GM21529 (cell line): ENCODE data around the gene TULP4.

Source experiments
- ATAC-seq: cut with Tn5 transposase; IDR thresholded peaks from one replicate; pipeline ENCODE4 v1.9.1; 2021; ENCODE audit not compliant: unreplicated experiment

The TULP4 gene

DNA sequence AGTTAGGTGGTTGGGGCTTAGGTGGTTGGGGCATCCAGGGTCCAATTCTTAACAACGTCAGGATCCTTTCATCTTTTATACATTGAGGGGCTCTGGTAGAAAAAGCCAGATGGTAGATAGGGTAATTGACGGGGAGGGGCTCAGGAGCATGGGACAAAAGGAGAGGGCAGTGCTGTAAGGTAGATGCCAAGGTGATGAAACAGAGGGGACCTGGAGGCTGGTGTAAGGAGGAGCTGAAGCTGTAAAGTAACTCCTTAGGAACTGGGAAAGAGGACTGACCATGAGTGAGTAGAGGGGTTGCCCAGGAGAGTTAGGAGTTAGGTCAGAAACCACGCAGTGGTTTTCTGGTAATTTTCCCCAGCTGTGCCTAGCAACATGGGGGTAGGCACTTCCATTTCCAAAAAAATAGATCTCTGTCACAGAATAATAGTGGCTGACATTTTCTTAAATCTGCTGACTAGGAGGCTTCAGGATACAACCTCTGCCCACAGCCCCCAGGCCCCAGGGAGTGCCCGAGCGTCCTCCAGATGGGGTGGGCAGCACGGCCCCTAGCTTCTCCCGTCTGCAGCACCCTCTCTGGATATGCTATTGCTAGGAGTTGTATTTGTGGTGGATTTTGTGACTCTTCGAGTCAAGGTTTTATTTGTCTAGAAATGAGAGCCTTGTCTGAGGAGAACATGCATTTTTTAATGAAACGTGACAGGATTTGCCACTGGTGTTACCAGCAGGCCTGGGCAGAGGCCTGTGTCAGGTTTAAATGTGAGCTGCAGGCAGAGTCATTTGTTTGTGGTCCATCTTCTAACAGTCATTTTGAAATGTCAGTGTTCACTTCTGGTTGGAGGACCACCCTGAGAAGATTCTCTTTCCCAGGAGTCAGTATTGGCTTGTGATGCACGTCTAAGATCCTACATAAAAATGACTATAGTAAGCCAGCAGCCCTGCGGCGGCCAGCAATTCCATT is 44.6 kb downstream of the TULP4 start:
- ATAC-seq = peak; percentile 19

DNA sequence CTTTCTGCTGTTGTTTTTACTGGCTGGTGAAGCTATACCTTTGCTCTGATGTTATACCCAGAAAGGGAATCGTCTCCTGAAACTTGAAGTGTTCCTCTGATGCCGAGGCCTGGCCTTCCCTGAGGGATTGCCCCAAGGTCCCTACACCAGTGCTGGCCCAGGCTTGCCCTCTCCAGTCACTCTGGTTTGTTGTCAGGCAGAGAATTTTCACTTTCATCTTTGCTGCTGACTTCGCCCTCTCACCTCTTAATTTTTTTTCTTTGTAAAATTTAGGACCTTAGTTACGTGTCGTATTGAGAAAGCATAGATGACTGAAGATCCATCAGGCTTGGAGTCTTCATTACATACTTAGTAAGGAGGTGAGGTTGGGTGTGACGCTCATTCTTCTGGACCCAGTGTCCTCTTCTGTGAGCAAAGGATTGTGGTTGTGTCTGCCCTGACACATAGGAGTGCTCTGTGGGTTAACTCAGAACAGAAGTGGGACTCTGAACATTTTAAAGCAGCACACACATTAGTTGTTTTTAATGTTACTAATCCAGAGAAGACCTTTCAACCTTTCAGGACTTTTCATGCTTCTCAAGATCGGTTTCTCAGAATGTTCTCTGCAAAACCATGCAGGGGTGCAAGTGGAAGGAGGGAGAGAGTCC is 45.4 kb downstream of the TULP4 start:
- peak; percentile 77 for ATAC-seq

DNA sequence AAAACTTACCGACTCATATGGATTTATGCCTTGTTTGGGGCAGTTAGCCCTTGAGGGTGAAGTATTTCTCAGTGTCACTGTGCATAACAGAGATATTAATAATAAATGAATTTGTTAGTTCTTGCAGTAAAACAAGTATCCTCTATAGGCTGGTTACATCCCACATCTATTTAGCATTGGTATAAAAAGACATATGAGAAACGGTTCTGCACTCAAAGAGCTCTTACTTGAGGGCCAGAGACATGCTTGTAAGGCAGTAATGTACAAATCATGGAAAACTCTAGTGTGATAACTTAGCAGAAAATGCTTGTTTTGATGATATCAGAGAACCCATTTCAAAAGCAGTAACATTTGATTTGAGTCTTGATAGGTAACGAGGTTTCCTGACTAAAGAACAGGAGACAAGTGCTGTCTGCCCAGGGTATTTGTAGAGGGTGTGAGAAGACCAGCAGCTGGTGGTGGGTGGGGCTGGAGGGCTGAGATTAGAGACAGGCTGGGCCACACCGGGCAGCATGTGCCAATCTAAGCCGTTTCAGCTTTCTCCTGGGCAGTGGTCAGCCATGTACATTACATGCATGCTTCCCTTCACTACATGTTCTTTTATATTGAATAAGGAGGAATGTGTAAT is 46.3 kb downstream of the TULP4 start:
- no peak for ATAC-seq

- ATAC-seq = no peak
These were observed 48.8 kb downstream of the TULP4 start for GRCh38 chr6:158361068-158361467.

DNA sequence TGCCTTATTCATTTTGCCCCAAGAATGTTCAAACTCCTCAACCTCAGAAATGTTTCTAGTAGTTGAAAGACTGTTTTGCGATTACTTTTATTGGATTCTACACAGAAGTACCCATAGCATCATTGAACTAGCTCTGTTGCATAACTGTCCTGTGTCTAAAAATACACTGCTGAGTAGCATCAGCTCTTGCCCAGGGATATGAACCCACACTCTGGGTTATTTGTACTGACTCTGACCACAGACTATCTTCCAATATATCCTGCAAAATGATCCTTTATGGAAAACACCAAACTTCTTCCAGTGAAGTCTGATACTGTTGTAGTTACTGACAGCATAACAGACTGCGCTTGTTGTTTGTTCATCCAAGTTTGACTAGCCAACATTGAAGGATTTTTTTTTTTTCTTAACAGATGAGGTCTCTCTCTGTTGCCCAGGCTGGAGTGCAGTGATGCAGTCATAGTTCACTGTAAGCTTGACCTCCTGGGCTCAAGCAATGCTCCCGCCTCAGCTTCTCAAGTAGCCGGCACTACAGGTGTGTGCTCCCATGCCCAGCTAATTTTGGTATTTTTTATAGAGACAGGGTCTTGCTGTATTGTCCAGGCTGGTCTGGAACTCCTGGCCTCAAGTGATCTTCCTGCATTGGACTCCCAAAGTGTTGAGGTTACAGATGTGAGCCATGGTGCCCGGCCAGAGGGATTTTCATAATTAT is 49.9 kb downstream of the TULP4 start:
- ATAC-seq = no peak

GRCh38 chr6:158366363-158366762 is 54.1 kb downstream of the TULP4 start:
- no peak for ATAC-seq

- no peak for ATAC-seq
These were observed 55.6 kb downstream of the TULP4 start for GRCh38 chr6:158367816-158368215.

GRCh38 chr6:158369241-158369640 is 57.0 kb downstream of the TULP4 start:
- no peak for ATAC-seq

DNA sequence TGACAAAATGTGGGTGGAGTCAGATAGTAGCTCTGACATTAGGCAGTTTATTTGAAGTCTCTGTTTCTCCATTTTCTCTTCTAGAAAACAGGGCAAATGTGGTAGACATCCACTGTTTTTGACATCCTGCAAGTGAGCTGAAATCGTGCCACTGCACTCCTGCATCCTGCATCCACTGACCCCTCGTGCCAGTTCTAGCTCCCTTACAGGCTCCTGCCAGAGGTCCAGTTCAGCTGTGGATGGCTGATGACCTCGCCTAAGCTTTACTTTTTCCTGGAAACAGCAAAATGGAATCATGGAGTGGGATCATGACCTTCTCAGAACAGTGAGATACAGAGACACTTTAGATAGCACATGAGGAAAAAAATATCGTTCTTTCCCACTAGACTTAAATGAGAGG is 58.5 kb downstream of the TULP4 start:
- no peak for ATAC-seq

GRCh38 chr6:158371261-158371660 is 59.0 kb downstream of the TULP4 start:
- ATAC-seq = no peak

DNA sequence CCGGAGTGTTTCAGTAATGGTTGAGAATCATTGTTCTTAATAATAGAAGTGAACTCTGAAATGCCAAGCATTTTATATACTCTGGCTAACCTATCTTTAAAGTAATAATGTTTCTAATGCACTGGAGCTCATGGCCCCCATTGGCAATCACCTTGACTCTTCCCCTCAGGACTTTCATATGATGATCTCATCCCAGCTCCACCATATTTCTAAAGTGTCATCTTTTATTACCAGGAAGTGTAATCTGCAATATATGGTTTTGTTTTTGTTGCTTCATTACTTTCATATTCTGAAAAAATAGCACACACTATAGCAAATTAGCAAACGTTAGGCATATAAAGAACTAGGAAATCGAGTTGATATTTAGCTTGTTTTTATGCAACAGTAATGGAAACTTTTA is 60.3 kb downstream of the TULP4 start:
- no peak for ATAC-seq

- ATAC-seq = no peak
These were observed 60.9 kb downstream of the TULP4 start for GRCh38 chr6:158373214-158373613.

DNA sequence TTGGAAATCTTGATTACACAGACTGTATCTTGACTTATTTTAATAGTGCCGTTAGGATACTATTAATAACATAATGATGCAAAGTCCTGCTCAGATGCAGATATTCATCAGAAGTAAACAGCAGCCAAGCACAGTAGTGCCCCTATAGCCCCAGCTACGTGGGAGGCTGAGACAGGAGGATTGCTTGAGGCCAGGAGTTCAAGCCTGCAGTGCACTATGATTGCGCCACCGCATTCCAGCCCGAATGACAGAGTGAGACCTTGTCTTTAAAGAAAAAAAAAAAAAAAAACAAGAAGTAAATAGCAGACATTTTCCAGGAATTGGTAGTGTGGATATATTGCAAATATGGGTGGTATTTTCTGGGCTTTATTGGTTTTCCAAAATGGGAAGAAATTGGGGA is 61.8 kb downstream of the TULP4 start:
- ATAC-seq = no peak

DNA sequence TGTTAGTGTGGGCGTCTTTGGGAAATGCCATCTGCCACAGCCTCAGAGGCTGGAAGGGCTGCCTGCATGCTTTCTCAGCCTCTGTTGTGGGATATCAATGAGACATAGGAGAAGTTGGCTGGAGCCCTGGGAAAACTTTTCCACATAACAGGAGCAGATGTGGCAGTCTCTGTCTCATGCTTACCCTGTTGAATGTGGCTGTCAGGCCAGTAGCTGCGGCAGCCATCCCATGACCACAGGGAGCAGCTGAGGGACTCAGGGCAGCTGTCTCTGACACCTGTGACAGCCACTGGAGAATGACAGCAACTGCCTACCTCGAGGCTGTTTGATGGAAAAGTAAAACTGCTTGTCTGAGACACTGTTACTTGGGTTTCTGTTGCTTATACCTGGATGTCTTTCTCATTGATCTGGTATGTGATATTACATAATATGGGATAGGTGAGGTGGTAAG is 64.4 kb downstream of the TULP4 start:
- no peak for ATAC-seq

DNA sequence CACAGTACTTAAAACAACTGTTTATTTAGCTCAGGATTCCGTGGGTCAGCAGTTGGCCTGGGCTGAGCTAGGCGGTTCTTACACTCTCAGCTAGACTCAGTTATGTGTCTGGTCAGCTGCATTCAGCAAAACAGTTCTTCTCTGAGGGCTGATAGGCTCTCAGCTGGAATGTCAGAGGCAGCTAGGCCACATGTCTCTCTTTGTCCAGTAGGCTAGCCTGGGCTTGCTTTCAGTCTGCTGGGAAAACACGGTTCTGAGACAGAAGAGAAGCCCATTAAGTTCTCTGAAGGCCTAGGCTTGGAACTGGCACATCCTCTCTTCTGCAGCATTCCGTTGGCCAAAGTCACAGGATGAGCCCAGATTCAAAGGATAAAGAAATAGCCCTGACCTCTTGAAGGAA is 65.6 kb downstream of the TULP4 start:
- no peak for ATAC-seq

DNA sequence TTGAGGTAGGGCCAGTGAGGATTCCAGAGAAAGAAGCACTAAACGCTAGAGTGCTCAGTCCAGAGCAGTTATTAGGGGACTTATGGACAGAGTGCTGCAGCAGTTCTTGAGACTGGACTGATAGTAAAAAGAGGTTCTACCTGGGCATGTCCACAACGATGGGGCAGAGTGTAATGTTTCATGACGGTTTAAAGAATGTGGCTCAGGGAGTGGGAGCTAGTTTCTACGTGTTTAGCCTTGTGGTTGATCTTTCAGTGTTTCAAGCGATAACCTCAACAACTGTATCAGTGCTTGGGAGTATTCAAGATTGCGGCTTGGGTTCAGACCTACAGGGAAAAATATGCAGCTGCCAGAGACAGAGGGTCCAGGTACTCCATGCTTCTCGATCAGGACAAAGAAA is 67.1 kb downstream of the TULP4 start:
- ATAC-seq = no peak

DNA sequence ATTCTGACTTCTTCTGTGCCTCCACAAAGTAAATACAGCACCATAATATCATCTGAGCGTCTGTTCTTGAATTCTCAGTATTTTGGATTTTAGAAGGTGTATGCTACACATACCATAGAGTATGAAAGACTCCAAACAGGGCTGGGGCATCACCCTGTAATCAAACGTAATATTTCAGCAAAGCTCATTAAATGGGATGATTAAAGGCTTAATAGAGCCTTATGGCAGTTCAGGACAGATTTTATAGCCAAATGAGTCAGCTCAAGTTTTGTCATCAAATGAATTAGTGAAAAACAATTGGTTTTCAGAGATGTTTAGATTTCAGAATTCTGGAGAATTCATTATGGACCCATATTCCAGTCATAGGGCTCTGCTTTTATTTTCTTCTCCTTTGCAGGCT is 68.9 kb downstream of the TULP4 start:
- ATAC-seq = no peak

DNA sequence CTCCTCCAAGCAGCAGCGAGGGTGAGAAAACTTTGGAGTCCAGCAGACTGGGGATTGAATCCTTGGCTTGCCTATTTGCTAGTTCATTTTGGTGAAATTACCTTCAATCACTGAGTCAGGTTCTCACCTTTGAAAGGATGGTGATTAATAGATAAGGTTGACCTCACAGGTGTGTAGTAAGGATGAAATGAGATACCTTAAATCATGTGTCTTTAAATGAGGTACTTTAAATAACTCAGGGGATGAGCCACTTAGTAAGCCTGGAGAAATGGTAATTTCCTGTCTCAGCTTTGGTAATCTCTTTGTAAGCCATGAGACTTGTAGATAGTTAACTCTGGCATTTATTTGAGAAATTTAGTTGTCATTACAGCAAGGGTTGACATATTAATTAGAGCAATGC is 70.2 kb downstream of the TULP4 start:
- ATAC-seq = no peak

DNA sequence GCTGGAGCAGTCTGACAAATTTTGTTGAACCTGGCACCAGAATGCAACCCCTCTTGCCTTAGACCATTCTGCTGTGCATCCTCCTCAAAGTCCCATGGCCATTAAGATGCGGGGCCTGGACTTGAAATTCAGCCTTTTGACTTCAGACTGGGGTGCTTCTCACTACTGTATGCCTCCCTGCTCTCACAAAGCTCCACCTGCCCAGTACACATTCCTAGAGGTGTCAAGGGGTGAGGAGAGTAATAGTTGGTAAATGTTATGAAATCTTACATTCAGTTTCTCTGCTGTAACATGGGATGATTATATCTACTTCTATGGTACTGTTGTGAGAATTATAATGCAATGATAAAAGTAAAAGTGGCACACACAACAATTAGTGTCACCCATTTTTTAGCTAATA is 70.8 kb downstream of the TULP4 start:
- ATAC-seq = no peak

- no peak for ATAC-seq
These were observed 71.3 kb downstream of the TULP4 start for GRCh38 chr6:158383542-158383941.

DNA sequence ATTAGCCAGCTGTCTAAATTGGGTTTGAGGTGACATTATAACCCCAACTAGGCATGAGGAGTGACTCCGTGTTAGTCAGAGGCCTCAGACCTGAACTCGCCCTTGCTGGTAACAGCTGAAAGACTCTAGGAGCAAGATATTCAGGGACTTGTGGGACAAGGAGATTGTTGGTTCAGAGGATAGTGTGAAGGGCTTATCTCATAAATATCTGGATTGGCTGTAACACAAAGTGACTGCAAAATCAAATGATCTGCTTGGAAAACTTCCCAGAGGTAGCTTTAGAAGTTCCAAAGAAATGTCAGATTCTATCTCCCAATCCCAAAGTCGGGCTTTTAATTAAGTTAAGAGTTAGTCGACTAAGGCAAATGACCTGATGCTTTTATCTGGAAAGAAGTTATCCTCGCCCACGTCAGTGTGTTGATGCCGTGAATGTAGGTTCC is 72.4 kb downstream of the TULP4 start:
- ATAC-seq = no peak
